HepG2 (cell line): ENCODE results near the gene BEAN1. TPM values are rescaled to one million over a fixed set of nuclear protein-coding genes. Genes with fewer than 3 reads are reported as not detected.
A peak's percentile ranks its signal among the peaks of the same experiment; 100 is the strongest.

Experiments
- CHD2 ChIP-seq: IDR thresholded peaks from 2 replicates; pipeline ENCODE4 v1.6.1; 2011; ENCODE audit warnings: low read depth, low read length, improper control_type of control experiment
- DNMT1 ChIP-seq: sonication (generic); formaldehyde crosslinking; IDR thresholded peaks from 2 replicates; pipeline ENCODE4 v1.5.1; 2020; ENCODE audit warnings: mild to moderate bottlenecking, missing genetic modification reagents
- ELF4 ChIP-seq: sonication (generic); formaldehyde crosslinking; IDR thresholded peaks from 2 replicates; pipeline ENCODE4 v1.5.0; 2020; ENCODE audit warnings: missing genetic modification reagents, mild to moderate bottlenecking, moderate library complexity, borderline replicate concordance
- ETS1 ChIP-seq: sonication (generic); formaldehyde crosslinking; IDR thresholded peaks from 2 replicates; pipeline ENCODE4 v1.4.0; 2020; ENCODE audit warnings: missing genetic modification reagents
- HNF1B ChIP-seq: sonication (generic); formaldehyde crosslinking; IDR thresholded peaks from 2 replicates; pipeline ENCODE4 v1.5.1; 2020; ENCODE audit warnings: mild to moderate bottlenecking, moderate library complexity, missing genetic modification reagents
- KLF12 ChIP-seq: sonication (generic); formaldehyde crosslinking; IDR thresholded peaks from 2 replicates; pipeline ENCODE4 v1.4.0; 2020; ENCODE audit warnings: missing genetic modification reagents, borderline replicate concordance
- NFKBIZ ChIP-seq: IDR thresholded peaks from 2 replicates; pipeline ENCODE4 v1.6.1; 2018; ENCODE audit warnings: missing genetic modification reagents, missing compliant biosample characterization
- PITX1 ChIP-seq: sonication (generic); formaldehyde crosslinking; IDR thresholded peaks from 2 replicates; pipeline ENCODE4 v1.5.1; 2020; ENCODE audit warnings: mild to moderate bottlenecking, missing genetic modification reagents
- REST ChIP-seq, 2 experiments: IDR thresholded peaks; 2 replicates each; pipeline ENCODE4 v1.6.1; 2011 to 2012; ENCODE audit warnings: low read length in 2 of 2, borderline replicate concordance in 1 of 2, low read depth in 1 of 2, mild to moderate bottlenecking in 1 of 2, moderate library complexity in 1 of 2
- RNF2 ChIP-seq: fragments of 450-650 bp; conservative IDR thresholded peaks from 2 replicates; pipeline ENCODE4 v1.6.1; 2016; ENCODE audit warnings: low read depth
- RXRA ChIP-seq: sonication (generic); formaldehyde crosslinking; IDR thresholded peaks from 2 replicates; pipeline ENCODE4 v1.5.1; 2020; ENCODE audit warnings: missing genetic modification reagents
- TIGD3 ChIP-seq: sonication (generic); formaldehyde crosslinking; IDR thresholded peaks from 2 replicates; pipeline ENCODE4 v1.5.1; 2020; ENCODE audit warnings: mild to moderate bottlenecking, missing genetic modification reagents, borderline replicate concordance
- ZBTB44 ChIP-seq: sonication (generic); formaldehyde crosslinking; IDR thresholded peaks from 2 replicates; pipeline ENCODE4 v1.4.0; 2020; ENCODE audit warnings: missing genetic modification reagents
- ZBTB7B ChIP-seq: sonication (generic); formaldehyde crosslinking; IDR thresholded peaks from 2 replicates; pipeline ENCODE4 v1.4.0; 2020; ENCODE audit warnings: missing genetic modification reagents
- ZKSCAN8 ChIP-seq: IDR thresholded peaks from 2 replicates; pipeline ENCODE4 v1.6.1; 2016; ENCODE audit warnings: borderline replicate concordance, missing genetic modification reagents, missing compliant biosample characterization
- ZNF446 ChIP-seq: sonication (generic); formaldehyde crosslinking; IDR thresholded peaks from 2 replicates; pipeline ENCODE4 v1.5.0; 2020; ENCODE audit warnings: mild to moderate bottlenecking, missing genetic modification reagents
- ZNF616 ChIP-seq: sonication (generic); formaldehyde crosslinking; IDR thresholded peaks from 2 replicates; pipeline ENCODE4 v1.5.0; 2020; ENCODE audit warnings: low read depth, mild to moderate bottlenecking, missing genetic modification reagents
- polyA plus RNA-seq, 8 experiments: library from polyadenylated mRNA; depleted of rRNA in 3 of 8; stranded (reverse) in 7 of 8; unstranded in 1 of 8; fragments of >200 nt; fragmentation: Illumina TruSeq in 4 of 8; extraction: Trizol in 4 of 8; gene quantifications; 2 replicates each; pipeline versions ENCODE4 v1.2.1 to v1.2.3, GENCODE V29; 2011 to 2016; ENCODE audit warnings: low read depth in 4 of 8, missing spikeins in 1 of 8, mixed read lengths in 1 of 8; ENCODE audit not compliant: insufficient read depth in 1 of 8
- total RNA-seq, 5 experiments: library from RNA; depleted of rRNA; stranded (reverse); fragments of >200 nt; fragmentation: Illumina TruSeq; extraction: Trizol; gene quantifications; 2 replicates each; pipeline ENCODE4 v1.2.3, GENCODE V29; 2016; ENCODE audit warnings: low read depth in 1 of 5

Gene BEAN1
- total and polyA plus RNA-seq, 2 of the 13 experiments (the other 11 are each of a cell fraction or from before 2014, with no cell fraction given): 0.53 to 1.4 TPM

DNA sequence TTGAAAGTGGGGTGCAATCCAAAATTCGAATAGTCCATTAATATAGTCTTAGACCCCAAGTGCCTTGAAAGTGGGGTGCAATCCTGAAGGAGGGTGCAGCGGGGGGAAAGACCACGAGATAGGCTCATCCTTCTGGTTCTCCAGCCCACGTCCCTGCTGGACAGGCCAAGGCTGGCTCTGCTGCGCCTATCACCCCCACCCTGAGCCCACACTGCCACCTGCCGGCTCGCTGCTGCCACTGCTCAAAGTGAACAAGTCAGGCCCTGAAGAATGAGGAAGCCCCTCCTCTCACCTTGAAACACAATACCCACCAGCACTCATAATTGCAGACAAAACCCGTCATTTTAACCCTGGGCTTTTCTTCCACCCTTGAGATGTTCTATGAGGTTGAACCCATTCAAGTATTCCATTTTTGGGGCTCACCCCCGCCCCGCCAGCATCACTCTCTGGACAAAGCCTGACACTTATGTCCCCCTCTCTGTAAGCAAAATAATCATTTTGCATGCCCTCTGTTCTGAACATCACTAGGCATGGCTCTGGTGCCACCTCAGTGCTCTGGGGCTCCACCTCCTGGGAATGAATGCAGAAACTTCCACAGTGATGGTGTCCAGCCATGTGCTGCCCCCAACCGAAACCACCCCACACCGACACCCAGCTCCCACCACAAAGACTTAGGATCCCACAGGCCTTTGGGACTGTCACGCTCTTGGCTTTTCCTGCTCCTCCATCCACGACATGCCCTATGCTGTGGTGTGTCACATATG lies 56.8 kb downstream of the BEAN1 start (continued):
- TF ChIP-seq ETS1 (CRISPR knock-in tag) (no peak), HNF1B (CRISPR knock-in tag) (no peak), RNF2 (no peak), PITX1 (CRISPR knock-in tag) (peak; percentile 46; the same call in 1 of the 2 replicates), ZKSCAN8 (CRISPR knock-in tag) (0 out of 2 replicates have a peak, but pooled peaks have one; percentile 34), ZNF446 (peak; percentile 25; the same call in 1 of the 2 replicates), DNMT1 (CRISPR knock-in tag) (no peak), ZBTB7B (peak; percentile 60; the same call in 1 of the 2 replicates), REST (IDR thresholded peaks at IDR 0.05; ENCODE audit: borderline replicate concordance in 1 of 2, low read depth in 1 of 2, low read length in 2 of 2) (no peak), KLF12 (CRISPR knock-in tag) (no peak), CHD2 (no peak), NFKBIZ (CRISPR knock-in tag) (no peak), ELF4 (no peak), TIGD3 (CRISPR knock-in tag) (no peak), ZNF616 (CRISPR knock-in tag) (peak; percentile 57; the same call in 1 of the 2 replicates), ZBTB44 (CRISPR knock-in tag) (no peak), RXRA (CRISPR knock-in tag) (no peak)
